ENCODE data around the gene CSRNP3. TPM values are rescaled to one million over a fixed set of nuclear protein-coding genes. Genes with fewer than 3 reads are reported as not detected.
A peak's percentile ranks its signal among the peaks of the same experiment; 100 is the strongest.

Gene CSRNP3
- total RNA-seq, 1 donor from 2014 or later, result 1.5 TPM

- Mint-ChIP-seq H3K4me1 (ENCODE audit: unreplicated experiment) (peaks cover 26% of the 10 kb centered on the region), H3K9me3 (ENCODE audit: unreplicated experiment) (no peaks in the 10 kb centered on the region), H3K36me3 (ENCODE audit: unreplicated experiment) (no peaks in the 10 kb centered on the region), H3K27ac (ENCODE audit: unreplicated experiment) (no peak overlapping the region), H3K27me3 (ENCODE audit: unreplicated experiment) (peaks cover 2% of the 10 kb centered on the region), H3K4me3 (ENCODE audit: unreplicated experiment) (no peak overlapping the region)
- TF ChIP-seq CTCF (IDR thresholded peaks at IDR 0.05), result no peak
- DNase-seq (ENCODE audit: extremely low spot score, unreplicated experiment), result no peak
Observed at GRCh38 chr2:165631089-165631488, 161.6 kb downstream of the CSRNP3 start.

GRCh38 chr2:165632594-165632993, 163.1 kb downstream of the CSRNP3 start:
- peaks cover 27% of the 10 kb centered on the region for H3K4me1 Mint-ChIP-seq (ENCODE audit: unreplicated experiment)
- no peak overlapping the region for H3K27ac Mint-ChIP-seq (ENCODE audit: unreplicated experiment)

GRCh38 chr2:165633431-165633830, 163.9 kb downstream of the CSRNP3 start:
- Mint-ChIP-seq H3K4me3 (ENCODE audit: unreplicated experiment) (no peak overlapping the region), H3K27me3 (ENCODE audit: unreplicated experiment) (peaks cover 2% of the 10 kb centered on the region), H3K9me3 (ENCODE audit: unreplicated experiment) (no peaks in the 10 kb centered on the region), H3K36me3 (ENCODE audit: unreplicated experiment) (no peaks in the 10 kb centered on the region), H3K27ac (ENCODE audit: unreplicated experiment) (no peak overlapping the region), H3K4me1 (ENCODE audit: unreplicated experiment) (peaks cover 27% of the 10 kb centered on the region)
- DNase-seq (ENCODE audit: extremely low spot score, unreplicated experiment), result no peak
- no peak for TF ChIP-seq CTCF (IDR thresholded peaks at IDR 0.05)

More at GRCh38 chr2:165632594-165632993, 163.1 kb downstream of the CSRNP3 start:
- Mint-ChIP-seq H3K27me3 (ENCODE audit: unreplicated experiment) (peaks cover 2% of the 10 kb centered on the region), H3K4me3 (ENCODE audit: unreplicated experiment) (no peak overlapping the region), H3K9me3 (ENCODE audit: unreplicated experiment) (no peaks in the 10 kb centered on the region), H3K36me3 (ENCODE audit: unreplicated experiment) (no peaks in the 10 kb centered on the region)
- TF ChIP-seq CTCF (IDR thresholded peaks at IDR 0.05), result no peak
- no peak for DNase-seq (ENCODE audit: extremely low spot score, unreplicated experiment)

GRCh38 chr2:165634282-165634681, 164.8 kb downstream of the CSRNP3 start:
- Mint-ChIP-seq H3K27ac (ENCODE audit: unreplicated experiment) (peak overlapping the region; percentile 55), H3K4me1 (ENCODE audit: unreplicated experiment) (peaks cover 27% of the 10 kb centered on the region), H3K9me3 (ENCODE audit: unreplicated experiment) (no peaks in the 10 kb centered on the region), H3K27me3 (ENCODE audit: unreplicated experiment) (peaks cover 2% of the 10 kb centered on the region), H3K4me3 (ENCODE audit: unreplicated experiment) (no peak overlapping the region), H3K36me3 (ENCODE audit: unreplicated experiment) (no peaks in the 10 kb centered on the region)
- DNase-seq (ENCODE audit: extremely low spot score, unreplicated experiment), result no peak
- no peak for TF ChIP-seq CTCF (IDR thresholded peaks at IDR 0.05)

GRCh38 chr2:165634855-165635254, 165.4 kb downstream of the CSRNP3 start:
- Mint-ChIP-seq H3K36me3 (ENCODE audit: unreplicated experiment) (no peaks in the 10 kb centered on the region), H3K27me3 (ENCODE audit: unreplicated experiment) (peaks cover 2% of the 10 kb centered on the region), H3K4me3 (ENCODE audit: unreplicated experiment) (peak overlapping the region; percentile 39), H3K4me1 (ENCODE audit: unreplicated experiment) (peaks cover 27% of the 10 kb centered on the region), H3K27ac (ENCODE audit: unreplicated experiment) (peak overlapping the region; percentile 82), H3K9me3 (ENCODE audit: unreplicated experiment) (no peaks in the 10 kb centered on the region)
- TF ChIP-seq CTCF (IDR thresholded peaks at IDR 0.05), result no peak
- DNase-seq (ENCODE audit: extremely low spot score, unreplicated experiment), result peak; percentile 87
